ENCODE results near the gene GJA5.

The GJA5 gene

DNA sequence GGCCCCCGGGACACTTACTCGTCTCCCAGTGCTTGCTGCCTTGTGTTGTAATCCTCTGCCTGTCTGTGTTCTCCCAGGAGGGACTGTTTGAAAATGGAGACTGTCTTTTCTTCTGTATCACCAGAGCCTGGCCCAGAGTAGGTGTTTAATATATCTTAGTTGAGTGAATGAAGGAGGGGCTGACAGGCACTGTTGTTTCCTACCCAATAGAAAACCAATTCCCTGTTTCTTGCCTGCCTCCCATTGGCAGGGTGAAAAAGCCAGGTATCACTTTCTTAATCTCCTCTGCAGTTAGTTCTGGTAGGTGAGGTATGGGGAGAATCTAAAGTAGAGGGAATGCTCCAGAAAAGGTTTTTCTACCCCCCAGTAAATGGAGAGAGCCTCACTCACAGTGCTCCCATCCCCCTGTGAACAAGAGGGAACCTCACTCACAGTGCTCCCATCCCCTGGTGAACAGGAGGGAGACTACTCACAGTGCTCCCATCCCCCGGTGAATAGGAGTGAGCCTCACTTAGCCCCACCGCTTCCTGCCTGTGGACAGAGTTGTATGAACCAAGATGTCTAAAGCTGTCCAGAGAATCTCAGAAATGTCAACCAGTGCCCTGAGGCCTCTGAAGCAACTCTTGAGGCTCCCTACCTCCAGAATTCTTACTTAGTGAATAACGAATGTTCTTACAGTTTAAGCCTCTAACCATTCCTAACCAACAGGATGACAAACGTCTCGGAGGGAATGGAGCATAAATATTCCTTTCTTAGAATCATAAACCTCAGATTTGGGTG lies at the start of gene GJA5:
Gene GJA5, minus strand, starts transcription at position 122 of the 780 bp plus-strand sequence. CDS start 1,364 bp downstream, outside the sequence.
- no peak for DNase-seq

DNA sequence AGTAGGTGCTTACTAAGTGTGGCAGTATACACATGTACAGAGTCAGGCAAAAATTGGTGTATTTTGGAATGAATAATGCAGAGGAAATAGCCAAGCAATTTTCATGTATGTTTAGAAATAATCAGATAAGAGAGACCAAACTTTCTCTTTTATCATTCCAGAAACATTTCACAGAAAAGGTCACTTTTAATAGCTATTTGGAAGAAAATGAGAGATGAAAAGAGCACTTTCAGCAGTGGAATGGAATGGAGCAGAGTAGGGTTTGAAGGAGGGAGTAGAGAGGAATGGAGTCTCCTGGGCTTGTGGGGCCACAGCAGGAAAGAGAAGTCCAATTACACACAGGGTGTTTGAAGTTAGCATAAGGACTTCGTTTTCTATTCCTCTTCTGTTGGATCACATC lies 48.8 kb upstream of the GJA5 start:
- no peak for DNase-seq

DNA sequence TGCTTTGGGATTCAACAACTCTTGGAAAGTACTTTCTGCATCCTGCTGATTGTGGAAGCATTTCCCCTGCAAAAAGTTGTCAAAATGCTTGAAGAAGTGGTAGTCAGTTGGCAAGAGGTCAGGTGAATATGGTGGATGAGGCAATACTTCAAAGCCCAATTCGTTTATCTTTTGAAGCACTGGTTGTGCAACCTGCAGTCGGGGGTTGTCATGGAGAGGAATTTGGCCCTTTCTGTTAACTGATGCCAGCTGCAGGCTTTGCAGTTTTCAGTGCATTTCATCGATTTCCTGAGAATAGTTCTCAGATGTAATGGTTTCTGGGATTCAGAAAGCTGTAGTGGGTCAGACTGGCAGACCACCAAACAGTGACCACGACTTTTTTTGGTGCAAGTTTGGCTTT lies 47.6 kb upstream of the GJA5 start:
- DNase-seq = no peak

DNA sequence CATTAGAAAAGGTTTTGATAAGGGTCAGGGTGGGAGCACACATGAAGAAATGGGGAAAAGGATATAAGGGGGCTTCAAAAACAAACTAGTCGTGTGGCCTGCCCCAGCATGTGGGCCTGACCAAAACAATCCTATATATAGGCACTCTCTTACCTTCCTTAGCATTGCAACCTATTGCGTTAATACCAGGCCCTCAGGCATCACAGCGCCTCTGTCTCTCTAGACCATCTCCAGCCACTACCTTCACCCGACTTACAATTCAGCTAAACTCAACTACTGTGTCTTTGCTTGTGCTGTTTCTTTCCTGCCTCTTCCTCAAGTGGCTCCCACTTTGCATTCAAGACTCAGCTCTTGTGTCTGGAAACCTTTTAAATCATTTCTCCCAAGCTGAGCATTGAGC lies 47.0 kb upstream of the GJA5 start:
- DNase-seq = no peak

DNA sequence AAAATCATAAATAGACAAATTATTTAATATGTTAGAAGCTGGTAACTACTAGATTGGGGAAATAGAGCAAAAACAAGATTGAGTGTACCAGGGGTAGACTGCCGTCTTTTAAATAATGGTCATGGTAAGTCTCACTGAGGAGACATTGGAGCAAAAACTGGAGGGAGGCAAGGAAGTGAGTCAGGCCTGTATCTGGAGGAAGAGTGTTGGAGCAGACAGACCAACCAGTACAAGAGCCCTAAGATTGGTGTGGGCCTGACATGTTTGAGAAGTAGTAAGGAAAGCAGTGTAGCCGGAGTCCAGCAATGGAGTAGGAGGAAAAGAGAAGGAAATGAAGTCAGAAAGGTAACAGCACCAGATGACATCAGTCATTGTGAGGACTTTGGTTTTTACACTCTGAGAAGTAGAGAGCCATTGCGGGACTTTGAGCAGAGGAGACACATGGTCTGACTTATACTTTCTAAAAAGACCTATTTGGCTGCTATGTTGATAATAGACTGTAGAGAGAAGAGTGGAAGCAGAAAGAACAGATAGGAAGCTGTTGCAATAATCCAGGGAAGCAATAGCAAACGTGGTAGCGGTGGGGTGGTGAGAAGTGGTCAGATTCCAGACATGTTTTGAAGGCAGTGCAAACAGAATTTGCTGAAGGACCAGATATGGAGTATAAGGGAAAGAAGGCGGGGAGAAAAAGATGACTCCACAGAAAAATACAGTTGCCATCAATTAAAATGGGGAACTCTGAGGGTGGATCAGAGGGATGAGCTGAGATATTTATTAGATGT lies 44.7 kb upstream of the GJA5 start:
- no peak for DNase-seq

DNA sequence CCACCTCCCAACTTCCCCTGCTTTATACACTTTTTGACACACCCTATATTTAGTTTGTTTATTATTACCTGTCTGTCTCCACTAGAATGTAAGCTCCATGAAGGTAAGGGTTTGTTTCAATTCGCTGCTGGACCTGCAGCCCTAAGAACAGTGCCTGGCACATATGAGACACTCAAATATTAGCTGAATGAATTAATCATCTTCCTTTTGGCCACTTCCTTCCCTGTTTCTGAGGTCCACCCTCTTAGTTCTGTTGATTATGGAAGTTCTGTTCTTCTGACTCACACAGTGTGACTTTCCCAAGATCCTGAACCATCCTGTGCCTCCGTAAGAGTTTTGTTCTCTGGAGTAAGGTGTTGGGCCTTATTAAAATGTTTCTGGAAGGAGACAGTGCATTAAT lies 40.4 kb upstream of the GJA5 start:
- no peak for DNase-seq

DNA sequence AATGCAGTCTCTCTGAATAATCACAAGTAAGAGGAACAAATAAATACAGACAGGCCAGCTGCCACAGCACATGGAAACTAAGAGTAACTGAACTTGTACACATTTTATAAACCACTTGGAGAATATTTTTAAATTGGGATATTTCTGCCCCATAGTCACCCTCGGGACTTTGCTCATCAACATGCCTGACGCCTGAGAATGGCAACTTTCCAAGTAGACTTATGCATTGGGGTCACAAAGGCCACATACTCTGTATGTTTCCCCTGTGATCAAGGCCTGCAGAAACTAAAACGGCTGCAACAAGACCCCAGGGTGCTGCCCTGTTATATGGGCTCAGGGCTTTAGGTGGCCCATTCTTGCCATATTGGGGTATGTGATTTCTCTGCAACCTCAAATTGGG lies 38.3 kb upstream of the GJA5 start:
- DNase-seq = no peak

DNA sequence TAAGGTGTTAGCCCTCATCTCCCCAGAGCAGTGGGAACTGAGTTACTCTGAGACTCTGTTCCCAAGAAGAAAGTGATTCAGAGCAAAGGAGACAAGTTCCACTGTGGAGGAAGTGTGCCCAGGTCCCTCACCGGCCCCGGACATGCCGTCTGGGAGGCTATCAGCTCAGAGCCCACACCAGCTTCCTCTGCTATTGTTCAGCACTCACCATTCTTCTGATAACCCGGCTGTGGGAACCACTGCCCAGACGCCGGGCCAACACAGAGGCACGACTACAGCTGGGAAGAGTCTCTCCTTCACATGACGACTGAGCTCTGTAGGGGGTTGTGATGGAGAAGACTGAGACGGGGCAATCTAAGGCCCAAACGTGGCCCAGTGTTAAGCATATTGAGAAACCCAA lies 34.2 kb upstream of the GJA5 start:
- DNase-seq = no peak

DNA sequence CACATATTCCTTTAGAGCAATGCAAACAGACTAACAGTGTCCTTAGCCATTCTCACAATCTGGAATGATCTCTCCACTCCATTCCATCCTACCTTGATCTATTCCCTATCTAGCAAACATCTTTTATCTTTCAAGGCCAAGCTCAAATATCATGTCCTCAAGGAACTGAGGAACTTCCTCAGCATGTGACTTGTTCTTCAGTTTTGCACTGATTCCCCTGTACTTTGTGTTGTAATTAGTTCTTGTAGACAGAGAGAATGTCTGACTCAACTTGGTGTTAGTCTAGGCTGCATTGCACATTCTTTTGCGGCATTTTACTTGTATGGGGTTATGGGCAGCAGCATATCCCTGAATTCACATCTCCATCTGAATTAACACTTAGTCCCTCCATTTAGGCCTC lies 31.5 kb upstream of the GJA5 start:
- no peak for DNase-seq

DNA sequence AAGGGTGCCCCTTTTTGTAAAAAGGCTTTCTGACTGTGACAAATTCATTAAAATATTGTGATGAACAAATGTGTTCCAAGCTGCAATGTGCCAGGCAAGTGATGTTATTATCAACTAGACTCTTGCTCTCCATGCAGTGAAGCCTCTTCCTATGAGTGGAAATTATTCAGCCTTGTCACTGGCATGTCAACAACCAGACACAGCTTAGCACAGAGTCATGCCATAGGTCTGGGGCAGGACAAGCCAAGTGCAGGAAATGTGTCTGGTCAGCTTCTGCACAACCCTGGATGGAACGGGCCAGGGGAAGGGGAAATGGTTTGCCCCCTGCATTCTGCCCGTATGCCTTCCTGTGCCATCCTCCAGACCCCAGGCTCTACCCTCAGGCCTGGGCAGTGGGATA lies 27.4 kb upstream of the GJA5 start:
- DNase-seq = no peak

DNA sequence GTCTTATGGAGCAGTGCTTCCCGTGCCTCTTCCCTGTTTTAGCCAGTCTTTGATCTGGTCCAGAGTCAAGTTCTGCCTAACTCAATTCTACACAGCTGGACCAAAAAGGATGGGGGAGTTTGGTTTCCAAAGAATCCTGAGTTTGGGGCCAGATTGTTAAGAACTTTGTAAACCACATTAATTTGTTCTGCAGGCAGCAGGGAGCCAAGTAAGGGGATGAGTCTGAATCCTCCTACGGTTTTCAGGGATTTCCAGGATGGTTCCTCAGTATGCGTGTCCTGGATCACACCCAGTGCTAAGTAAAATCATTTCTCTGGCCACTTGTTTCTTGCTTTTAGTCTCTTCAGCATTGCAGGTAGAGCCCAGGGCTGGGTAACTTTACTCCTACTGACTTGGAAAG lies 26.1 kb upstream of the GJA5 start:
- DNase-seq = no peak

DNA sequence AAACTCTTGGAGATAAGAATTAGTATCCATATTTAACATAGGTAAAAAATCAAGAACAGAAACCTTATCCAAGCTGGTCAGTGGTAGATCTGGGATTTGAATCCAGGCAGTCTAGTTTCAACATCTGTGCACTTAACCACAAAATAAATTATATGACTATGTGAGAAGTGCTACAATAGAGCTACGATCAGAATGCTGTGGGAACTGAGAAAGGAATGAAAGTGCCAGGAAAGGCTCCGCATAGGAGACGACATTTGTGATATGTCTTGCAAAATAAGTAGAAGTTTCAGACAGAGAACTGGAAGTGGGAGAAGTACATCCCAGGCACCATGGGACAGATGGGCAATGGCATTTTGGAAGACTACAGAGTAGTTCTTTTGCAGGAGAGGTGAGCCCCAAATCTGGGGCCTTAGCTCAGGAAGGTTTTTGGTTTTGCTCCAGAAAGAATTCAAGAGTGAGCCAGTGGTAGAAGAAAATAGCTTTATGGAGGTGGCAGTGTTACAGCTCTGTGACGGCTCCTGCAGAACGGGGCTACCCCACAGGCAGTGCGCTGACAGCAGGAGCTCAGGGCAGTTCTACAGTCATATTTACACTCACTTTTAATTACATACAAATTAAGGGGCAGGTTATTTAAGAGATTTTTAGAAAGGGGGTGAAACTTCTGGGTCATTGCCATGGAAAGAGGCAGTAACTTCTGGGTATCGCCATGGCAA lies 25.5 kb upstream of the GJA5 start:
- DNase-seq = no peak

DNA sequence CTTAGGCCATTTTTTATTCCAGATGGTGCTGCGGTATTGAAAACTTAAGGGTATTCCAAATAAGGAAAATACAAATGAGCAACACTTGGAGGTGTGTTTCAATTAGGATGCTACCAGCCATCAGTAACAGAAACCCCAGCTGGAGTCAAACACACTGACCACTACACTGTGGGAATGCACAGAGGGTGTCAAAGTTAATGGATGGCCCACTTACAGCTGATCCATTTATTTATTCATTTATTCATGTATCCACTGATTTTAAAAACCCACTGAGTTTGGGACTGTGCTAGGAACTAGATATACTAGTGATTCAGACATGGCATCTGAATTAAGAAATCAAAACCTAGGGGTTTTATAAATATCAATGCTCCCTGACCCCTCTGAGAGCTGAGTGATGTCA lies 24.5 kb upstream of the GJA5 start:
- DNase-seq = no peak

DNA sequence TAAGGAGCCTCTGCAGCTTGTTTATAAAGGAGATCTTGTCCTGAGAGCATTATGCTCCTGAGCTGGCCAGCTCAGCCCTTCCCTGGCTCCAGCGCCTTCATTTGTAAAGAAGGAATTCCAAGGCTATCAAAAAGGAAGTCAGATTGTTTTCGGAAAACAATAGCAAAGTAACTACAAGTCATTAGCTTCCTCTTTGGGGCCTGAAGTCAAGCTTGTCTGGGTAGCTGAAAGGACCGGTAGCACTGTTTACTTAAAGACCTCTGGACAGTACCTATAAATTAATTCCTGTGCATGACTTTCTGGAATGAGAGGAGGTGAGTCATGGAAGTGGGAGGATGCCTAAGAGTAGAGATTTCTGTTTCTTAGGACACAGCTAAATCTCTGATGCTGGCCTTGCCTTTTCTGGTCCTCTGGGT lies 20.7 kb upstream of the GJA5 start:
- DNase-seq = no peak

DNA sequence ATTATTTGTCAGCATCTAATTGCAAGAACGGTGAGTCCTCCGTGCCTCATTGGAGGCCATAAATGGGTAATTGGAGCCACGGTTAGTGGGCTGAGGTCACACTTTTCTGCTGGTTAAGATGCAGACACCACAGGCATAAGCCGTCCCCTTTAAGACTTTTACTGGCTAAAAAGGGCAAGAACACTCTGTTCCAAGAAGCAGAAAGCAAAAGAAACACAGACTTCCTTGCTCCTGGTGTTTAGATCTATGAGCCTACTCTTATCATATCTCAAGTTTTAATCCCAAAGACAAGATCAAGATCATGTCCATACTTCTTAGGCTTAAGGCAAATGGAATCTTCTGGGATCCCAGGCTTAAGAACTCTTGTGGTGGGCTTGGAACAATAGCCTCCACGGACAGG lies 17.3 kb upstream of the GJA5 start:
- no peak for DNase-seq

DNA sequence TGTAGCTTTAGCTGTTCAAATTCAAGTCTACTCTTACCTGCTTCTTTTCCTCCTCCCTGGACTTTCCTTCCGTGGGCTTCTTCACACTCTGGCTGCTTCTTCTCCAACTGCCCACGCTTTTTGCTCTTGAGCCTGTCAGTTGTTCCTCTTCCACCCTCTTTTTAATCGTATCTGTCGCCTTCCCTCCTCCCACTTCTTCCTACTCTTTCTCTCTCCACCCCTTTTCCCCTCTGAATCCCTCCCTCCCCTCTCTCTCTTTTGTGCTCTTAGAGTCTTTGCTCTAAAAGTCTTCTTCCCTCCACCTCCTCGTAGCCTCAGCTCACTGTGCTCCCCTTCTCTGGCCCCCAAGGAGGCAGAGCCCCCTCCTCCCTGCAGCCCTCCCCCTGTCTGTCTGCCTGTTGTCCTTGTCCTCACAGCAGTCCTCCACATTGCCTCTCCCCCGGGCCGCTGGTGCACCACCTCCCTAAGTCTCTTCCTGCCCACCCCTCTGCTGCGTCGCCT lies 12.9 kb upstream of the GJA5 start:
- no peak for DNase-seq

DNA sequence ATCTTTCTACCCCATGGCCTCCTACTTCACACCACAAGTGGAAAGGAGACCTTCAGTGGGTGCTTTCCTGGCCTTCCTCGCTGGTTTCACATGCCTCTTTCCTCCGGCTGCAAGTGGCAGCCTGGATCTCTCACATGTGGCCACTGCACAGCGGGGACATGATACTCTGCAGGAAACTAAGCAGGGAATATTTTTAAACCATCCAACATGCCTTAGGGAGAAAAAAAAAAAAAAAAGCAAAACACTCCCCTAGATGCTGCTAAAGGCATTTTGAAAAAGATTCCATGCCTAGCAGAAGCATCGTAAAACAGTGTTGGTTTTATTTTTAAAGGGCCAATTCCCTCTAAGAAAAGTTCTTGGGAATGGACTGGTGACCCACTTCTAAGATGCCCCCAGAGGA lies 12.2 kb upstream of the GJA5 start:
- no peak for DNase-seq

DNA sequence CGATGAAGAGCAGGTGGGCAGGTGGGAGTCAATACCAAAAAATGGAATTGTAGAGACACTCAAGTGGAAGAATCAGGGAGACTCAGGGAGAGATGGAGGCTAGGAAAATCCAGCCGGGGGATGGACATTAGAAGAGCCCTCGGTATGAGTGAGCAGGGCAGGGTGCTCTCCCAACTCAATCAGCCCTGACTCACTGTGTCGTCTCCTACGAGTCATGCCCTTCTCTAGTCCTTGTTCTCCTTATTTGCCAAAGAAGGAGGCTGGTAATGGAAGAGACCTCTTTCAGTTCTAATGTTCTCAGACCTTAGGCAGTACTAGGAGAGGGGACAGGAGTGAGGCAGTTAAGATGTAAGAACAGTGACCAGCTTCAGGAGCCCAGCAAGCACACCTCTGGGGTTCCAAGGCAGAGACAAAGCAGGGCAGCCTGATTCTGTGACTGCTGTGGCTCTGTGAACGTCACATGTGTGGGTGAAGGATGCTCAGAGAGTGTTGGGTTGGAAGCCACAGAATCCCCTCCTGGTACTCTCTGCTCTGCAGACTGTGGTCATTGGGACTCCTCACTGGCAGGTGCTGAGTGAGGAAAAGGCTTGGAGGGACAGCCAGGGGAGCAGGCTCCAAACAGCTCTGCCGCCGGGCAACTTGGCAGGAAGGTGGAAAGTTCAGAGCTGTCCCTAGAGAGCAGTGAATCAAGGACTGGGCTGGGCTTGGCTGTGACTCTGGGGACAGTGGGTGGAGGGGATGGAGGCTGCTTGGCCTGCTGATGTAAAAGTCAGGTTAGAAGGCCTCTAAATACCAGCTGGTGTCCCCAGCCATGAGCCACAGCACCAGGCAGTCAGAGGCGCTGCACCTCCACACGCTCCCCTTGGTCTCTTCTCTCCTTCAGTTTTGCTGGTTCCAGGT lies 11.1 kb upstream of the GJA5 start:
- no peak for DNase-seq

DNA sequence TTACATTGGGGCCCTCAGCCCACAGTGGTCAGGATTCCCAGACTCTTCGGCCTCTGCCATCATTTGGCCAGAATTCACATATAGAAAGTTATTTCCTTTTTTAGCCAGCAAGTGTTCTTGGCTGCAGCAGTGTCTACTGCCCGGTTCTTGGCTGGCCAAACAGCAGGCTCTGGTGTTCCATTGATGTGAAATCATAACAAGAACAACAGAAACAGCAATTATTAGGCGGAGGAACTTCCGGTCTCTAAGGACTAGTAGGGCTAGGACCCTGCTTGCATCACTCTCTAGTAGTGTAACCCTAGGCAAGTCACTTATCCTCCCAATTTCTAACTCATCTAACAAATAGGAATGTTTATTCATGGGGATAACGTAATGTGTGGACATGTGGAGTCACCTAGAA lies 8.7 kb upstream of the GJA5 start:
- DNase-seq = no peak

DNA sequence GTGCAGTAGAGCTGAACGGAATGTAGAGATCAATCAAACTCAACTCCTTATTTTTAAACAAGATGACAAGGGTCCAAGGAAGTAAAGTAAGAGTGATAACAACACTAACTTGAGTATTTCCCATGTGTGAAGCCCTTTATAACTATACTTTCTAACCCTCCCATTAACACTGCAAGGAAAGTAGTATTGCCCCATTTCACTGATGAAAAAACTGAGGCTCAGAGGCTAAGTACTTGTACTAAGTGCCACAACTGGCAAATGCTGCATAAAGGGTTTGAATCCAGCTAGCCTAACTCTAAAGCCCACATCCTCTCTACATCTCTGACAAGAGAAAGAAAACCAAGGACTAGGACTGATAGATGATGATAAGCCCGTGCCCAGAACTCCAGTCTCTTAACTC lies 8.2 kb upstream of the GJA5 start:
- no peak for DNase-seq

DNA sequence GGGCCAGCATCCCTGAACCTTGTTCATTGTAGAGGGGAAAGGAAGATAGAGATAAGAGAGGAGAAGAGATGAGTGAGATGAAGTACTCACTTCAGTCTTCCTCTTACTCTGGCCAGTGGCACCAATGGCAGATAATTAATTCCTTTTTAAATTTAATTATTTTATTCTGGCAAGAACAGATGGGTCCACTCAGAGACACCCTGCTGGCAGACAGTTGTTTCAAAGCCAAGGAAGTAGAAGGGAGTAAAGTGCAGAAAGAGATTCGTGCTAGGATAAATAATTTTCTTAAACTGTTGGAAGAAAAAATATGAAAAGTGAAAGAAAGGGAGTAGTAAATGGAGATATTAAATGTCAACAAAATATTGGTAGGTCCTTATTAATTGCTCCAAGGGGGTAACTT lies 7.7 kb upstream of the GJA5 start:
- DNase-seq = no peak

DNA sequence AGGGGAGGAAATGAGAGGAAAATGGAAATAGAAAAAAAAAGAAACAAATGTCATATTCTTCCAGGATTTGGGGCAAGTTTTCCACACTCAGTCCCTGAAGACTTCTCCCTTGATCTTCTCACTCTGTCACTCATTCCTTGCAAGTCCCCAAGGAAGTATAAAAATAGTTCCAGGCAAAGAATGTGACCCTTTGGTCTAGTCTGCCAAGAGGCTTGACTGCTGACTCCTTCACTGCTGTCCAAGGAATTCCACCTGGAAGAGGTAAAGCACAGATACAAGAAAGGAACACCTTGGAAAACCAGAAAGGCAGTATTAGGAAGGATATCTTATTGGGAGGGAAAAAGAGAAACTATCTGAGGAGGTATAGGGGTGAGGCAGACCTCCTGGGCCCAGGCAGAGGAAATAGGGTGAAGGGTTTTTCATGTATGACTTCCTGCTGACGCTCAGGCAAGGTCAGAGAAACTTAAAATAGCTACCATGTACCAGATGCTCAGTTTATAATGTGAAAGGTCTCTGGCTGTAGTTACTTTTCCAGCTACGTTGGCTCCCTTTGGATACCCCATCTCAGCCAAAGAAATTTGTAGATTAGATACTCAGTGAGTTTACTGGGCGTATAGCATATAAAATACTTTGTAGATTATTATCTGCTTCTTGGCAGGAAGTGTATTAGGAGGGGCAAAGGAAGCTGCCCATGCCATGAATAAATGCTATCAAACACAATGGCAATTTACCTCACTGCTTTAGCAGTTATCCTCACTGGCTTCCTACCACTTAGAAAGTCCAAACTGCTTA lies 2.0 kb upstream of the GJA5 start:
- peak; percentile 32 for DNase-seq

All from CD4-positive, alpha-beta T cell treated with Interleukin-17A for 1 hour (primary cell).